ENCODE data around the gene JAKMIP2.
A peak's percentile ranks its signal among the peaks of the same experiment; 100 is the strongest.

Gene JAKMIP2

GRCh38 chr5:147690595-147690994 lies 91.9 kb downstream of the JAKMIP2 start:
- DNase-seq, result peak; percentile 16

DNA sequence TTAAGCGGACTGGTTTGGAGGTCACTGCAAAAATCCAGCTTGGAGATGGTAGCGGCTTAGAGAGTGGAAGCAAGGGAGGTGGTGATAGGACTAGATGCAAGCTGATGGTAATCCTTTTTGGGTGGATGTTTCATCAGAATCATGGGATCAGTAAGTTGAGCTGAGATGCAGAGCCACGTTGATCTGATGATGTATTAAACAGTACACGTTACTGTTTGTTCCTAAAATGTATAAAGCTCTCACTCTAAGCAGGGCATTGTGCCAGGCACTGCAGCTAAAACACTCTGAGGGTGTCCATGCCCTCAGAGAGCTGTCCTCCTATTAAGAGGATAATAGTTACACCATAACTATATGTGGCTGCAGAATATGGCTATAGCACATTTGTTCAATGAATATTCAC lies 93.1 kb downstream of the JAKMIP2 start:
- DNase-seq, result no peak

- no peak for DNase-seq
Measured at GRCh38 chr5:147688656-147689356, 93.7 kb downstream of the JAKMIP2 start.

DNA sequence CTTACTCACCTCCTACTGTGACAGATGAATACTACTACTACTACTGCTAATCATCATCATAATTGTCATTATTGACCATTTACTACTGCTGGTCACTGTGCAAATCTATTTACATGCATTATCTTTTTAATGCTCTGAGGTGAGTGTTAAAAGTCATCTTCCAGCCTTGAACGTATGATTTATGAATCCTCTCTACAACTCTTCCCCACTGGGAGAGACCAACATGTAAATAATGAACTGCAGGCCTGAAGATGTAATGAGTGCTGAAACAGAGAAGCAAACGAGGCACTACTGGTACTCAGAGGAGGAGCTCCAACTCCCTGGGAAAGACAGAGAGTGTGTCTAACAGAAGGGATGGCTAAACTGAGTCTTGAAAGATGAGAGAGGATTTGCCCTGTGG lies 95.4 kb downstream of the JAKMIP2 start:
- no peak for DNase-seq

DNA sequence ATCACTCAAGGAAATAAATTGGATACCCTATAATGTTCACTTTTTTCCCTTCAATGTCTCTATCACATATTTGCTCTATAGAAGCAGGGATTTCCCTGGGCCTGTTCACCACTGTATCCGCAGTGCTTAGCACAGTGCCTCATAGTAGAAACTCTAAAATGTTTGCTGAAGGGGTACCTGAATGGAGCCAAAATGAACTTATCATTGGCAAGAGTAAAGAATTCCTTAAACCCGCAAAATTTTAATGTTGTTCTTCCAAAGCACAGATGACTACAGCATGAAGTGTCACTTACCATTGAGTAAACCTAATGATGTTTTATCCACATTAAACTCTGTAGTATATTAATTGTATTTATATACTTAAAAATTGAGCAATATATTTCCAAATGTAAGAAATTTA lies 96.1 kb downstream of the JAKMIP2 start:
- no peak for DNase-seq

- no peak for DNase-seq
Measured at GRCh38 chr5:147685993-147686392, 96.5 kb downstream of the JAKMIP2 start.

GRCh38 chr5:147675168-147675567 lies 107.4 kb downstream of the JAKMIP2 start:
- no peak for DNase-seq

- no peak for DNase-seq
Measured at GRCh38 chr5:147674411-147674810, 108.1 kb downstream of the JAKMIP2 start.

GRCh38 chr5:147673791-147674190 lies 108.7 kb downstream of the JAKMIP2 start:
- DNase-seq, result no peak

DNA sequence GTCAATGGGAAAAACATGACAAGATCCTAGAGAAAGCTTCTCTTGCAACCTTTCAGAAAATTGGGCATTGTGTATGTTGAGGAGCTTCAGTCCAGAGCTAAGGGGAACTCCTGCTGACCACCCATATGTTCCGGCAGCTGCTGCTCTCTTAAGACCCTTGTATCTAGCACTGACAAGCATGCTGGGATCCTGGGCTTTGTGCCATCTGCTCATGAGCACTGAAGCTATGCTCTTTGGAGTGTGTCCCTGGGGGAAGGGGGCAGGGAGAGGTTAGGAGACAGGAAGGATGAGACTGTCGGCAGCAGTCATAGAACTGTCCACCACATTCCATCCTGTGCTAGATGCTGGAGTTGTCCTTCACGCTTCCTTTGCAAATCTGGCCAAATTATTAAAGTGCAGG lies 109.3 kb downstream of the JAKMIP2 start:
- DNase-seq, result no peak

- DNase-seq, result no peak
Measured at GRCh38 chr5:147671365-147671764, 111.2 kb downstream of the JAKMIP2 start.

- DNase-seq, result no peak
Measured at GRCh38 chr5:147670815-147671214, 111.7 kb downstream of the JAKMIP2 start.

- no peak for DNase-seq
Measured at GRCh38 chr5:147669169-147669869, 113.2 kb downstream of the JAKMIP2 start.

GRCh38 chr5:147668385-147668784 lies 114.1 kb downstream of the JAKMIP2 start:
- no peak for DNase-seq

DNA sequence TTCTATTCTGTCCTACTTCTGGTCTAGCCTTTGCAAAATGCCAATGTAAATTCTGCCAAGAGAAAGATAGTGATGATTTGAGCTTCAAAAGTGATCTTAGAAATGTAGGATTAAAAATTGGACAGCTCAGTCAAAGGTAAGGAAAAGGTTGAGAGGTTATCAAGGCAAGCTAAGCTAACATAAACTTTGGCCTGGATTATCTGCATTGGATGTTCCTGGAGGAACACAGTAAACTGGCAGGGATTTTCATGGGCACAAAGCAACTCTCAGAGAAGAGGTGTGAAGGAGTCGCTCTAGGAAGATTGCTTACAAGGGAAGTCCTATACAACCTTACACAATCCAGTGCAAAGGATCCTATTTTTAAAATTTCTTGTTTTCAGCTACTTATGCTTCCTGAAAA lies 115.2 kb downstream of the JAKMIP2 start:
- DNase-seq, result no peak

GRCh38 chr5:147666419-147666818 lies 116.1 kb downstream of the JAKMIP2 start:
- no peak for DNase-seq

- DNase-seq, result no peak
Measured at GRCh38 chr5:147661541-147661940, 121.0 kb downstream of the JAKMIP2 start.

DNA sequence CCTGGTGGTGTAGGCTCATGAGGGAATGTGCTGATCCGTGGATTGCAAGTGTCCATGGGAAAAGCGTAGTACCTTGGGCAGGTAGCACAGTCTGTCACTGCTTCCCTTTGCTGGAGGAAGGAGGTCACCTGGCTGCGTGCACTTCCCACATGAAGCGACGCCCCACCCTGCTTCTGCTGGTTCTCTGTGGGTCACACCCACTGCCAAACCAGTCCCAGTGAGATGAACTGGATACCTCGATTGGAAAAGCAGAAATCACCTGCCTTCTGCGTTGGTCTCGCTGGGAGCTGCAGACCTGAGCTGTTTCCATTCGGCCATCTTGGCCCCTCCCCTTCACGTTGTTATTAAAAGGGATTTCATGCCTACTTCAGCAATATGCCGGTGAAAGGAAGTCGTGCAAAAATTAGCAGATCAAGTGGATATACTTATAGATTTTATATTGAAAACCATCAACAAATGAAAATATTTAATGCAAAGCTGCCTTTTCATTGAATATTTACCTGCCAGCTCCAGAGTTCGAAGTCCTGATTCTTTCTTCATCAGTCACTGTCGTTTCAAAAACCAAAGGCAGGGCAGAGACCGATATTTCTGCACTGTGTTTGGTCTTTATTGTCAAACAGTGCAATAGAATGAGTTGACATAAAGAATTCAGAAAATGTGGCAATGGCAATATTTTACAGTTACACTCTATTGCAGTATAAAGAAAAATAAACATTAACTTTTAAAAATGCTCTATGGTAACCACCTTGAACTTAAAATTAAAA lies 123.2 kb downstream of the JAKMIP2 start:
- no peak for DNase-seq

GRCh38 chr5:147658293-147658932 lies 124.1 kb downstream of the JAKMIP2 start:
- DNase-seq, result no peak

- no peak for DNase-seq
Measured at GRCh38 chr5:147648597-147648996, 133.9 kb downstream of the JAKMIP2 start.

- no peak for DNase-seq
Measured at GRCh38 chr5:147645197-147645596, 137.3 kb downstream of the JAKMIP2 start.

DNA sequence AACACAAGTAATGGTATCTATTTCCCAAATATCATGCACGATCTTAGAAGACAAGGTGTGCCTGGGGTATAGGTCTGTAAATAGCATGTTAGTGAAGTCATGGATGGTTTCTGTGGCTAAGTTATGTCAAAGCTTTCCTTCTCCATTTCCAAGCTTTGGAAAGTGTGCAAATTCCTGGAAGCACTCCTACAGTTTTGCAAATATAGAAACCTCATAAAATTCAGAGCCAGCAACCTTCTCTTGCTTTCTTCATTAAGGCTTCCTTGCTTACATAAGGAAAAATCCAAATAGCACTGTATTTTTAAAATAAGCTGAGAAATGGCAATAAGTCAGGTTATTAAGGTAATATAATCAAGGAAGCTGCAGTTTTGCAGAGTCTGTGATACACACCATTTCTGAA lies 138.1 kb downstream of the JAKMIP2 start:
- no peak for DNase-seq

- DNase-seq, result no peak
Measured at GRCh38 chr5:147643142-147643541, 139.4 kb downstream of the JAKMIP2 start.
